HG03039 (cell line): ENCODE measurements around the gene CHMP4A.
"Not testable (repeated sequence)": the region's sequence is repeated elsewhere in the genome, so short reads cannot be mapped to it uniquely, and the experiment has no call there.

Source experiments
- ATAC-seq: cut with Tn5 transposase; IDR thresholded peaks from one replicate; pipeline ENCODE4 v1.9.1; 2021; ENCODE audit warnings: mild to moderate bottlenecking, moderate library complexity; ENCODE audit not compliant: unreplicated experiment

CHMP4A gene

DNA sequence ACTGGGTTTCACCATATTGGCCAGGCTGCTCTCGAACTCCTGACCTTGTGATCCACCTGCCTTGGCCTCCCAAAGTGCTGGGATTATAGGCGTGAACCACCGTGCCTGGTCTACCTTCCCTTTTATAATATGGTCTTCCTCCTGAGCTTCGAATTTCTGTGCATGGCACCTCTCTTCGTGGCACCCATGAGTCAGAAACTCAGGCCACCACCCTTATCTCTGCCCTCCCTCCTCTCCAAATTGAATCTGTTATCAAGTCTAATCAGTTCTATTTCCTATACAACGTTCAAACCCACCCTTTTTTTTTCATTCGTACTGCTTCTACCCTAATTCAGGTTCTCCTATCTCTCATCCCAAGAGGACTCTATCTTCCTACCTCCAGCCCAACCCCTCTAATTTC lies 34.1 kb upstream of the CHMP4A start:
- ATAC-seq: no peak

DNA sequence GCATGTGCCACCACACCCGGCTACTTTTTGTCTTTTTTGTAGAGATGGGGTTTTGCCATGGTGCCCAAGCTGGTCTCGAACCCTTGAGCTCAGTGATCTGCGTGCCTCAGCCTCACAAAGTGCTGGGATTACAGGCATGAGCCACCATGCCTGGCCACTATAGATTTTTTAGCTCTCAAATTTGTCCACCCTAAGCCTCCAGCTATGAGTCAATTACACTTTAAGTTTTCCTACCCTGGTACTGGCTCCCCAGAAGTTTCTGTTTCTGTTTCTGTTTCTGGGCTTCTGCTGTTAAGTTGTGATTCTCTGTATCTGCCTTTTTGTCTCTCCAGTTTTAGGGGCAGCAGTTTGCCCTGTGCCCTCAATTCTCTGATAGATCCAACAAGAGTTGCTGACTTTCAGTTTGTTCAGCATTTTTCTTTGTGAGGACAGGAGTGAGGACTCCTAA lies 33.5 kb upstream of the CHMP4A start:
- ATAC-seq: no peak

DNA sequence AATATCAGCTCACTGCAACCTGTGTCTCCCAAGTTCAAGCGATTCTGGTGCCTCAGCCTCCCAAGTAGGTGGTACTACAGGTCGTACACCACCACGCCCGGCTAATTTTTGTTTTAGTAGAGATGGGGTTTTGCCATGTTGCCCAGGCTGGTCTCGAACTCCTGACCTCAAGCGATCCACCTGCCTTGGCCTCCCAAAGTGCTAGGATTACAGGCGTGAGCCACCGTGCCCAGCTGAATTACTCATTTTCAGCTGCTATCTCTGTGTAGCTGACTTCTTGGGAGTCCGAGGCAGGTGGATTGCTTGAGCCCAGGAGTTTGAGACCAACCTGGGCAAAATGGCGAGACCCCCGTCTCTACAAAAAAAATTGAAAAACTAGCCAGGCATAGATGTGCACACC lies 32.1 kb upstream of the CHMP4A start:
- ATAC-seq: not testable (repeated sequence)

DNA sequence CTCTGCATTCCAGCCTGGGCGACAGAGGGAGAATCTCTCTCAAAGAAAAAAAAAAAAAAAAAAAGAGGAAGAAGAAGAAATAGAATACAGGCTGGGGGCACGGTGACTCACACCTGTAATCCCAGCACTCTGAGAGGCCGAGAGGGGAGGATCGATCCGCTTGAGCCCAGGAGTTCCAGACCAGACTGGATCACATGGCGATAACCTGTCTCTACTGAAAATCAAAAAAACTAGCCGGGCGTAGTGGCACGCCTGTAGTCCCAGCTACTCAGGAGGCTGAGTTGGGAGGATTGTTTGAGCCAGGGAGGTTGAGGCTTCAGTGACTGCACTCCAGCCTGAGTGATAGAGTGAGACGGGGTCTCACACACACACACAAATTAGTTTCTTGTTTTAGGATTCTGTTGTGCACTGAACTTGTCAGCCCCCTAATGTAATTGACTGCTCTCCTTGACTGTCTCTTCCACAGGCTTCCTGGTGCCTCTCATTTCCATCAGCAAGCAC lies 30.1 kb upstream of the CHMP4A start:
- ATAC-seq: no peak

DNA sequence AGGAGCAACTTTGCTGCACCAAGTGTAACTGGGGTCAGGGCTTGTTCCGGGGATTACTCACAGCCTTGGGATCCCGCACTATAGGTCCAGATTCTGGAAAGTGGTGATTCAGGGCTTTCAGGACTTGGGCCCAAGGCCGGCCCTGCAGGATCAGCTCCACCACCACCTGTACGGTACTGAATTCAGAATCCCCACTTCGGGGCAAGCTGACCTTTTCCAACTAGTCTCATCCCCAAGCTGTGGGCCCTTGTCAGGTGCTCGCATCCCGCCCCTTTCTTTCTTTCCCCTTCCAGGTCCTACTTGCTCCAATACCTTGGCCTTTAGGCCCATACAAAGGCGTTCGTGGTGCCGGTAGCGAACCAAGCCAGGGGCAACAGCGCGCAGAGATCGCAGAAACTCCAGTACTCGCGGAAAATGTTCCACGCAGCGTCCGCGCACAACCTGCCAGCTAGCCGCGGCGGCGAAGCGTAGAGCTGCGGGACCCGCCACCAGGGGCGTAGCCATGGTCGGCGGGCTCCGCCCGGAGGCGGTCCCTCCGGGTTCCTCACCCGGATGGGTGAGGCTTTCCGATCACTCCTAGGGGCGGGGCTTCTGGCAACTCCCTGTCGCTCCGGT lies 28.6 kb upstream of the CHMP4A start:
- ATAC-seq: peak; percentile 82

DNA sequence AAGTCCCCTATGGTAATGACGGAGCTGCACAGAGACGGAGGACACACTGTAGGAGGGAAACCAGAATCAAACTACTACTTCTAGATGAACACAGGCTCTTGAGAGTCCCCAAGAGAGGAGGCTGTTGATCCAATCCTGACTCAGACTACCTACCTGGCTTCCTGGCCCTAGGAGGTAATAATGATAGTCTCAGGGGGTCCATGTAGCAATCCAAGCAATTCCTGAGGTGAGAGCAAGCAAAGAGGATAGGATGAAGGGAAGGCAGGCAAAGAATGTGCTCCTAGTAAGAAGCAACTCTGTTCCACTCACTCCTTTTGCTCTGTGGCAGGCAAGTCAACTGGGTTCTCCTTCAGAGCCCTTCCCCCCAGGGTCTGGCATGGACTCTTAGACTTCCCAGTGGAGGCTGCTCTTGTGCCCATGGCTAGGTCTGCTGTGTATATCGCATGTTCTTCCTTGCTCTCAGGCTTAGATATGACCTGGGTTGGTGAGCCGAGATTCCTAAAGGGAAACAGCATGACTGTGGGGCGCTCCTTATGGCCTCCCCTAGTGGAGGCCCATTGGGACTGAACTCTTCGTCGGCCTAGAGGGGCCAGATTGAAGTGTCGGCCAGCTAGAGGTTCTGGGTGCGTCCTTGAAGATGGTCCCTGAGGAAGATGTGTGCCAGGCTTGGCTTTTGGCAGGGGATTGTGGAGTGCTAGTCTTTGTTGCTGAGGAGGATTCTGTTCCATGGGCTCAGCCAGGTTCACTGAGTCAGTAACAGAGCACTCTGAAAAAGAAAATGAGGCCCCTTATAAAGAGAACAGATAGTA lies 27.0 kb upstream of the CHMP4A start:
- no peak for ATAC-seq

DNA sequence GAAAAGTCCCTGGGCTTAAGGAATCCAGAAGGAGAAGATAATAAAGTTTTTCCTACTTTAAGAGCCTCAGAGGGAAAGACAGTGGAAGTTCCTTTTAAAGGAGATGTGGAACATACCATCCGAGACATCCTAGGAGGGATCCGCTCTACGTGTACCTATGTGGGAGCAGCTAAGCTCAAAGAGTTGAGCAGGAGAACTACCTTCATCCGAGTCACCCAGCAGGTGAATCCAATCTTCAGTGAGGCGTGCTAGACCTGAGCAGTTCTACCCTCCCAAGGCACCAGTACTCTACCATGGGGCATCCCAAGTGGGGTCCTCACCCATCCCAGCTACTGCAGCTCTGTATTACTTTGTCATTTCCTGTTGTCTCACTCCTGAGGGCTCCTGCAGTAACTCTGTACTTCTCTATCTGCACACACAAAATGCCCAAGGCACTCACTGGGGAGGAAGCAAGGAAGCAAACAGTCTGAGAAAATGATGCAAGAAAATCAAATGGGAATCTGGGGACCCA lies 25.3 kb upstream of the CHMP4A start:
- no peak for ATAC-seq

DNA sequence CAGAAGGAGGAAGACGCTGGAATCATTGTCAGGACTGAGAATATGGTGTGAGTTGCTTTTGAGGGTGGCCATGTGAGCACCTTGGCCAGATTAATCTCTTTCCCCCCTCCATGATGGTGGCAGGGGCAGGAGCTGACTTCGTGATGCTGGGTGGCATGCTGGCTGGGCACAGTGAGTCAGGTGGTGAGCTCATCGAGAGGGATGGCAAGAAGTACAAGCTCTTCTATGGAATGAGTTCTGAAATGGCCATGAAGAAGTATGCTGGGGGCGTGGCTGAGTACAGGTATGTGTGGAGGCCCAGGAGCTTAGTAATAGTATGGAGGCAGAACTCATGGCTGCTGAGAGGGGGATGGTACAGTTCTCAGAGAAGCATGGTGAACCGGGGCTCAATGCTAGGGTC lies 24.8 kb upstream of the CHMP4A start:
- ATAC-seq: no peak

DNA sequence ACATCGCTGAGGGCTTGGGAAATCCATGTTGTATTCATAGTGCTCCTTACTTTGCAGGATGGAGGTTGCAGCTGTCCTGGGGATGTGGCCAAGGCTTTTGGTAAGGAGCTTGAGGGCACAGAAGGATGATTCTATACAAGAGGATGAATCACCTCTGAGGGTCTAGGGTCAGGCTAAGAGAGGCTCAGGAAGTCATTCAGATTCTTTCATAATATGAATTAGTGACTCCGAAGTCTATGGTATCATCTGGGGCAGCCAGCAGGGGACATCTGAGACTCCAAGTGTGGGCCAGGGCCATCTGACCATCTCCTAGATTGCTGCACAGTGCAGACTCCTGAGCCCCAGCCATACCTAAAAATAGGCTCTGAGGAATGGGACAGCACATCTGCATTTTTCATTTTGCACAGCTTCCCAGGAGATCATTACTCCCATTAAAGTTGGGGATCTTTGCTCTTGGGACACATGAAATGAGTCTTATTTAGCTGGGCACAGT lies 24.2 kb upstream of the CHMP4A start:
- ATAC-seq: no peak

DNA sequence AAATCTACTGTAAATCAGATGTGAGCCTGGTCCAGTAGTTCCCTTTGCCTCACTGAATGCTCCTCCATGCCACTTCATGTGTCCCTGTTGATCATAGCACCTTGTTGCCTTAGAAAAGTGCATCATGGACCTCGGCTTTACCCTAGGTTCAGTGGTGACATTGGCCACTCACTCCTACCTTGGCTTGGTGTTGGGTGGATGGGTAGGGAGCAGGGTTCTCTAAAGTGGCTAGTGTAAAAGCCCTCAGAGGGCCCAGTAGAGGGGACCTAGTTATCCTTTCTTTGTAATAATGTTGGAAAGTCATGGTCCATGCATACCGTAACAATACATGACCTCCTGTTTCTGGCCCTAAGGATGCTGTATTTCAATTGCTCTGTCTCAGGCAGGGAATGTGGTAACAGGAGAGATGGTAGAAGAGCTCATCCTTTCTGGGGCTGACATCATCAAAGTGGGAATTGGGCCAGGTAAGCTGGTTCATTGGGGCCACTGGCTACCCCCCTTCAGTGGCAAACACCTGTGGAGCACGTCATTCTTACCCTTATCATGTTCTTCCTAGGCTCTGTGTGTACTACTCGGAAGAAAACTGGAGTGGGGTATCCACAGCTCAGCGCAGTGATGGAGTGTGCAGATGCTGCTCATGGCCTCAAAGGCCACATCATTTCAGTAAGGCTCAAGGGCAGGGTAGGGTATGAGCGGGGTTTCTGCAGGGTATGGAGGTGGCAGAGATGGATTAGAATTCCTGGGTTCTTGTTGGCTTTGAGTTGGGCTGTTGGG lies 23.6 kb upstream of the CHMP4A start:
- ATAC-seq: no peak

DNA sequence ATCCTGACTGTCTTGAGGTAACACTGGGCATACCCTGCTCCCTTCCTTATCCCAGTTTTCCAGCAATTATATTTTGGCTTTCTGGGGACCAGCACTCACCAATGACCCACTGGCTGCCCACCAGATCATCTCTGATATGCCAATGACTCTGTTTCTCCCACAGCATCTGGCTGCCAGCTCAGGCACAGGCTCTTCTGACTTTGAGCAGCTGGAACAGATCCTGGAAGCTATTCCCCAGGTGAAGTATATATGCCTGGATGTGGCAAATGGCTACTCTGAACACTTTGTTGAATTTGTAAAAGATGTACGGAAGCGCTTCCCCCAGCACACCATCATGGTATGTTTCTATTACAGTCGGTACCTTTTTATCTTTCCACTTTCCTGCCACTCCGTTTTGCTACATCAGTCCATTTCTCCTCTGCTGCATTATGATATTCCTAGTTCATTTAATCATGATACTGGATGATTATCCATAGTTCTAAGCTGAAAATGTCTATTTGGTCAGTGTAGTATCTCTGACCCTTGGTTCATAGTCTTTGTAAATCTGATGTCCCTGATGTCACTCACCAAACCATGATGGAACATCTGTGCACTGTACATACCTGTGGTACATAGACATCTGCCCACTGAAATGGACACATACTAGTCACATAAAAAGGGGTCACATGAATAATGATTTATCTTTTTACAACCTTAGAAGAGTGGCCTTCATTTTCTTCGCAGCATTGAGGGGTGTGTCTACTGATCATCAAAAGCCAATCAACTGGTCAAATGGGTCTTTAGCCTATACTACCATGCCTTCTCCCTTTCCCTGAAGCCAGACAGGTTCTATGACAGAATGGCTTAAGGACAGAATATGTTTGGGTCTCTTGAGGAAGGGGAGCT lies 22.8 kb upstream of the CHMP4A start:
- ATAC-seq: no peak

DNA sequence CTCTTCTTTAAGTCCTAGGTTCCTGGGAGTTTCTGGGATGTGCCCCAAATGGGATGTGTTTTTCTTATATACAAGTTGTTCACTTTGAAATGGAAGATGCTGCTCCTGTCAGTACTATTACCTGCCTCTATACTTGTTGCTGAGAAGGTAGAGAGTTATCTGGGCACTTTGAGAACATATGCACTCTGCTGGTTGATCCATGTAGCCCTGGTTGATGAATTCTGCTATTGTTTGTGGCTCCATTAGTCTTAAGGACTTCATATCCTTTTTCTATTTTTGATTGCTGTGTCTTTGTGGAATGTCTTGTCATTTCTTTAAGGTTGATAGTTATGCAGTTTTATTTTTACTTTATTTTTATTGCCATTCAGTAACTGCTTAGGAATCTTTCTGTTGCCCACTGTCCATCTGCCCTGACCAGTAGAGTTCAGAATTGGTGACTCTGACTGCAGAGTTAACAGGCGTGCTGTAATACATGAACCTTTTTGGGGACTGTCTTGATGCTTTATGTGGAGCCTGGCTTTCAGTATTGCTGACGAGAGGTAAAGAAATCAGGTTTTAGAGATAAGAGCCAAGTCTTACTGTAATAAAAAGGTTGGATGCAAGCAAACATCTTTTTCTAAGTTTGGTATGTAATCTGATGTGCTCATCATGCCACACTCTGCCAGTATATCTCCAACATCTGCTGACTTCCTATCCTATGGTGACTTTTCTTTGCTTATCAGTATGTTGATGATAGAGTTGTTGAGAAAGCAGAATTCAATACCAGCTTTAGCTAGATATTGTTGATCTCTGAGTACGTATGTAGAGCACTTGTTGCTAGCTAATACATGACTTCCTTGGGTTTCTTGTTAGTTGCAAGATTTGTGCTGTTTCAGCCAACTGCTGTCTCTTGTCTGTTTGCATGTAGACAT lies 21.1 kb upstream of the CHMP4A start:
- no peak for ATAC-seq

DNA sequence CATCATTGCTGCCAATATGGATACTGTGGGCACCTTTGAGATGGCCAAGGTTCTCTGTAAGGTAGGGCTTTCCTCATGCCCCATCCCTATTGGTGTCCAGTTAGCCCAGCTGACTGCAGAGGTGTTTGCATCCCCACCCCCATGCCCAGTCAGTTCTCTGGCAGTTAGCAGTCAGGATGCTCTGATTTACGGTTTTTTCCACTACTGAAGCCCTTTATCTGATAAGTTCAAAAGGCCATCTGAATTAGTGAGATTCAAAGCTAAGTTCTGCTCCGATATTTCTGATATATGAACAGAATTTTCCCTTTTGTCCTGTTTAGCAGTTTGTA lies 20.2 kb upstream of the CHMP4A start:
- ATAC-seq: no peak

DNA sequence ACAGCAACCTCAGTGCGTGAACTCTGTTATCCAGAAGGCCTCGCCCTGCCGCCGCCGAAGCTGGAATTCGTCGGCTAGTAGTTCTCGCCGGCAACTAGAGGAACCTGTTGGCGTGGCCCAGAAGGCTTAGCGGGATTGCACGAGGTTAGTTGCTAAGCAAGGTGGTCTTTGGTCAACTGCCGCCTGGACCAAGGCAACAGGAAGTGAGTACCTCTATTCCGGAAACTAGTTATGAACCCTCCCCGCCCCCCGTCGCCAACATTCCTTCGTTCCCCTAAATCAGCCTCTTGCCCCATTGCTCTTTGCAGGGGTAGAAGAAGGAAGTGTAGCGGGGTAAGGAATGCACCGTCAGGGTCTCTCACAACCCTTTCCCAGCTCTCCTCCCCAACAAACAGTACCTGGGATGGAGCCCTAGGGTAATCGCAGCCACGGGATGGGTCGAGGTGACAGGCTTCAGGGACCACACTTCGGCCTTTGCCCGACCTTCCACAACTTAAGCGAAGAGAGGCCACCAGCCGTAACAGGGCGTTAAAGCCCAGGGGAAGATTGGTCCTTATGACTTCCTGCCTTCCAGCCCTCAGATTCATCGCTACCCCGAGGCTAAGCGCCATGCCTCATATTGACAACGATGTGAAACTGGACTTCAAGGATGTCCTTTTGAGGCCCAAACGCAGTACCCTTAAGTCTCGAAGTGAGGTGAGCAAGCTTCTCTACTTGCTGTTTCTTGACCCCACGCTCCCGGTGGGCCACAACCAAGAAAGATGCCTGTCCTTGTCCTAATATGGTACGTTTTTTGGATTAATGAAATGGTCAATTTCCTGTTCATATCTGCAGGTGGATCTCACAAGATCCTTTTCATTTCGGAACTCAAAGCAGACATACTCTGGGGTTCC lies 19.6 kb upstream of the CHMP4A start, which contains the start of gene GMPR2:
Gene GMPR2 (plus strand): TSS at position 285 of the 893 bp plus-strand sequence. CDS start 325 bp downstream, at position 610.
- ATAC-seq: peak; percentile 37

DNA sequence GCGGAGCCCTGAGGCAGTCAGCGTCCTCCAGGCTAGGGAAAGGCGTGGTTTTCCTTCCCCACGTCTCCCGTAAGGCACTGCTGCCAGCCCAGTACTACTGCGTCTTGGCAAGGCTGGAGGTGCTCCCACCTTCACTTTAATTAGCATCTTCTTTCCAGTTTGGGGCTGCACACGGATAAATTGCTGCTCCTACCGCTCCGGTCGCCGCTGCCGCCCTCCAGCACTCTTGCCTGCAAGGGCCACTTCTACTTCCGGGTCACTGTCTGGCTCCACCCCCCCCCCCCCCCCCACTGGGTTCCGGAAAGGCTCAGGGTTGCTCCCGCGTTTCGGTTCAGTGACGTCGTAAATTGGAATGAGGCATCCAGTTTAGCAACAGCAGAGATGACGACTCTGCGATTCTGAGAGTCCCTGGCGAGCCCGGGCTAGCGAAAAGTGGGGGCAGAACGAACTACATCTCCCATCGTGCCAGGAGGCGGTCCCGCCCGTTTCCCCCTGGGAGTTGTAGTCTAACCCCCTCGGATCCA lies 18.9 kb upstream of the CHMP4A start, which contains the start of gene NEDD8:
Gene NEDD8 (minus strand): TSS at position 247 of the 524 bp plus-strand sequence. CDS start 100 bp downstream, at position 147.
- ATAC-seq: peak; percentile 72

DNA sequence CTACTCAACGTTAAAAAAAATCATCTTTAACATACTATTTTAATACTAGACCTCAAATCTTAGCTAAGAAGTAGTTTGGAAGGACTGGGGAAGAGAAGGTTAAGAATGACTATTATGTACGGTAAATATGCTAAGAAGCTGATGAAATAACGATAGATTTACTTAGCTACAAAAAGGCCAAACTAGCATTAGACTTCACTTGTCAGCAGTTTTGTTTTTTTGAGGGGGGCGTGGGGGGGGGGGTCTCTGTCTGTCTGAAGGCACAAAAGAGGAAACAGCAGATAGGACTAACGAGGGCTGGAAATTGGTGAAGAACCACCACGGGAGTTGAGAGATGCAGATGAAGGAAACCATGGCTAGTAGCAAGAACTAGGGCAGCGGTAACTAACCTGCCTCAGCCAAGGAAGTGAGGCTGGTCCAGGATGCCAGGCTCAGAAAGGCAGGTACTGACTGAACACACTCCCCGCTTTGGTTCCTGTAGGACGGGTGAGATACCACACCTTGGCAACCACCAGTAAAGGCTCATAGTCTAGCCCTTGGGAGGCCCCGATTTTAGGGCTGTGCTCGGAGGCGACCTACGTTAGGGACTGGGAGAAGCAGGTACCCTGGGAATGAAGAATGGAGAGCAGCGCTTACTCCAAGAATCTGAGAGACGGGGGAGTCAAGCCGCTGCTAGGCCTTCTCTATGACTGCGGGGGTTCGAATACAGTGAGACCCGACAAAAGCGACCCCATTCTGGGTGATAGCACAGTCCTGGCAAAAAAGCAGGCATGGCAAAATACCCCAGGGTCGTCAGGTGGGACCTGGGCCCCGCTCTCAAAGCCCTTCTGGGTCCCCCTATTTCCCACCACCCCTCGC lies 18.2 kb upstream of the CHMP4A start:
- no peak for ATAC-seq

DNA sequence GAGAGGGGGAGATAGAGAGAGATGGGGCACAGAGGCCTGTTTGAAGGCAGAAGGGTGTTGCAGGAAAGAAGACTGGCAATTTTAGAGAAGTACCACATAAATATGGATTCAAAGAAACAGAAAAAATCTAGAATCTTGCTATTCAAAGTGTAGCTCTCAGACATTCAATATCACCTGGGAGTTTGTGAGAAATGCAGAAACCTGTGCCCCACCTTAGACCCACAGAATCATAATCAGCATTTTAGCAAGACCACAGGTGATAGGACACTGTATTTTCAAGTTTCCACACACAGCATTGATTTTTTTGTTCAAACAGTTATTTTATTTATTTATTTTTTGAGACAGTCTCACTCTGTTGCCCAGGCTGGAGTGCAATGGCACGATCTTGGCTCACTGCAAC lies 15.6 kb upstream of the CHMP4A start:
- no peak for ATAC-seq
